Measurements from ENCODE around the gene MED13. TPM values are rescaled to one million over a fixed set of nuclear protein-coding genes. Genes with fewer than 3 reads are reported as not detected.

Gene MED13
- total RNA-seq, 1 experiment from 2014 or later: 96.0 TPM

- Histone ChIP-seq H3K79me2 (ENCODE audit: insufficient read depth, low read length) (no peaks in the 10 kb centered on the region), H3K36me3 (ENCODE audit: control insufficient read depth in 1 of 2, insufficient read depth in 2 of 2, low read length in 2 of 2) (no peaks in the 10 kb centered on the region), H3K9ac (ENCODE audit: low read length) (no peak overlapping the region), H3K4me3 (replicated peaks in 1 of 2; ENCODE audit: low read depth in 1 of 2, low read length in 2 of 2) (no peak overlapping the region), H3K27me3 (ENCODE audit: insufficient read depth, low read length) (no peaks in the 10 kb centered on the region), H2AFZ (ENCODE audit: low read depth, low read length, poor library complexity, severe bottlenecking) (no peak overlapping the region), H3K27ac (ENCODE audit: low read depth, low read length) (no peak overlapping the region), H3K9me3 (ENCODE audit: control insufficient read depth in 1 of 2, insufficient read depth in 1 of 2, low read depth in 1 of 2, low read length in 2 of 2) (no peaks in the 10 kb centered on the region), H4K20me1 (ENCODE audit: insufficient read depth) (no peaks in the 10 kb centered on the region), H3K4me1 (ENCODE audit: control insufficient read depth in 1 of 2, insufficient read depth in 2 of 2, low read length in 2 of 2) (no peaks in the 10 kb centered on the region), H3K9me2 (ENCODE audit: insufficient read depth) (no peaks in the 10 kb centered on the region), H3K4me2 (ENCODE audit: low read length) (no peak overlapping the region)
- ChIA-PET RAD21 (ENCODE audit: low non-redundant PET in 1 of 2, low total read pairs in 2 of 2, uncharacterized antibody in 2 of 2, unreplicated experiment in 2 of 2) (no interaction called here), CTCF (interaction anchor here (3.1 kb wide), 1 partner anchor 10 kb away, joined by 22 read pairs; no protein-coding TSS in a partner anchor), POLR2A (no interaction called here)
- ATAC-seq: no peak
- no TSS peak for BruUV-seq (replicated peaks)
- intact Hi-C loops (cut with micrococcal nuclease): no loop called here
- TF ChIP-seq POLR2AphosphoS5 (IDR thresholded peaks at IDR 0.05; ENCODE audit: low read depth, low read length) (no peak), ZNF274 (IDR thresholded peaks at IDR 0.05; ENCODE audit: low read depth, low read length) (no peak), SRF (IDR thresholded peaks at IDR 0.05; ENCODE audit: low read depth) (no peak), EZH2phosphoT487 (IDR thresholded peaks at IDR 0.05; ENCODE audit: borderline replicate concordance) (no peak), EZH2 (IDR thresholded peaks at IDR 0.05) (no peak), CBX3 (IDR thresholded peaks at IDR 0.05; ENCODE audit: low read depth) (no peak), FOSL1 (IDR thresholded peaks at IDR 0.05; ENCODE audit: low read depth) (no peak), RAD21 (IDR thresholded peaks at IDR 0.05; ENCODE audit: low read depth) (no peak), CEBPB (IDR thresholded peaks at IDR 0.05; ENCODE audit: low read depth) (no peak), EGR1 (IDR thresholded peaks at IDR 0.05; ENCODE audit: low read depth) (no peak), ELF1 (IDR thresholded peaks at IDR 0.05; ENCODE audit: borderline replicate concordance, low read depth) (no peak), JUND (IDR thresholded peaks at IDR 0.05) (no peak), ZFX (IDR thresholded peaks at IDR 0.05) (no peak), ZBTB33 (IDR thresholded peaks at IDR 0.05; ENCODE audit: extremely low read depth, insufficient replicate concordance, low read length) (no peak)
- no peak for DNase-seq (ENCODE audit: low read depth, low spot score)
Measured at GRCh38 chr17:62099532-62099931, 34.5 kb upstream of the MED13 start.

Data from HCT116 (cell line).